ENCODE data around the gene RBM8A.

RBM8A gene

GRCh38 chr1:145946477-145946986 lies 19.2 kb upstream of the RBM8A start:
- H3K27ac ChIP-seq: no peak overlapping the region
- TF ChIP-seq, protein P1, sequence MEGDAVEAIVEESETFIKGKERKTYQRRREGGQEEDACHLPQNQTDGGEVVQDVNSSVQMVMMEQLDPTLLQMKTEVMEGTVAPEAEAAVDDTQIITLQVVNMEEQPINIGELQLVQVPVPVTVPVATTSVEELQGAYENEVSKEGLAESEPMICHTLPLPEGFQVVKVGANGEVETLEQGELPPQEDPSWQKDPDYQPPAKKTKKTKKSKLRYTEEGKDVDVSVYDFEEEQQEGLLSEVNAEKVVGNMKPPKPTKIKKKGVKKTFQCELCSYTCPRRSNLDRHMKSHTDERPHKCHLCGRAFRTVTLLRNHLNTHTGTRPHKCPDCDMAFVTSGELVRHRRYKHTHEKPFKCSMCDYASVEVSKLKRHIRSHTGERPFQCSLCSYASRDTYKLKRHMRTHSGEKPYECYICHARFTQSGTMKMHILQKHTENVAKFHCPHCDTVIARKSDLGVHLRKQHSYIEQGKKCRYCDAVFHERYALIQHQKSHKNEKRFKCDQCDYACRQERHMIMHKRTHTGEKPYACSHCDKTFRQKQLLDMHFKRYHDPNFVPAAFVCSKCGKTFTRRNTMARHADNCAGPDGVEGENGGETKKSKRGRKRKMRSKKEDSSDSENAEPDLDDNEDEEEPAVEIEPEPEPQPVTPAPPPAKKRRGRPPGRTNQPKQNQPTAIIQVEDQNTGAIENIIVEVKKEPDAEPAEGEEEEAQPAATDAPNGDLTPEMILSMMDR (IDR thresholded peaks at IDR 0.05): no peak

GRCh38 chr1:145944532-145944931 lies 17.2 kb upstream of the RBM8A start:
- no peaks in the 10 kb centered on the region for H3K27me3 ChIP-seq
- no peak overlapping the region for H3K27ac ChIP-seq
- peaks cover 14 to 15% of the 10 kb centered on the region in 2 experiments for H3K4me1 ChIP-seq (ENCODE audit: control insufficient read depth in 1 of 2, insufficient read depth in 1 of 2, low read depth in 1 of 2, low read length in 1 of 2)
- H3K36me3 ChIP-seq: peaks cover 31% of the 10 kb centered on the region
- TF ChIP-seq, protein P1 (IDR thresholded peaks at IDR 0.05): no peak
- H3K4me3 ChIP-seq (ENCODE audit: low read depth in 1 of 2, low read length in 1 of 2): no peak overlapping the region
- H3K9me3 ChIP-seq: no peaks in the 10 kb centered on the region

More at GRCh38 chr1:145946477-145946986, 19.2 kb upstream of the RBM8A start:
- Histone ChIP-seq H3K27me3 (no peaks in the 10 kb centered on the region), H3K36me3 (peaks cover 27% of the 10 kb centered on the region), H3K4me1 (ENCODE audit: control insufficient read depth in 1 of 2, insufficient read depth in 1 of 2, low read depth in 1 of 2, low read length in 1 of 2) (peaks cover 15 to 21% of the 10 kb centered on the region in 2 experiments), H3K9me3 (no peaks in the 10 kb centered on the region), H3K4me3 (ENCODE audit: low read depth in 1 of 2, low read length in 1 of 2) (no peak overlapping the region)

DNA sequence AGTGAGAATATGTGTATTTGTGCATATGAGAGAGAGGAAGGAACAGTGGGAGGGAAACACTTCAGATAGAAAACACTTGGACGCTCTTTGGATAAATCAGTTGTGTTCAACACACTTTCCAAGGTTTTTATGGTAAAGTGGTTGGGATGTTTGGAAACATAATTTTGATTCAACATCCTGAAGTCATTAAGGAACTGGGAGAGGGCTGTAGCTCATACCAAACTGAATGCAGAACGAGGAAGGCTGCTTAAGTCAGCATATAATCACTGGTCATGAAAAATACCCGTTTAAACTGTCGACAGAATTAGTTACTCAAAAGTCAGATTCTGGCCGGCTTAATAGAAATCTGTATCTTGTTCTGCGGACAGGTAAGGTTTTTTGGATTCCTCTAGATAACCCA lies 15.6 kb upstream of the RBM8A start:
- H3K9me3 ChIP-seq: no peaks in the 10 kb centered on the region
- peaks cover 31% of the 10 kb centered on the region for H3K36me3 ChIP-seq
- no peaks in the 10 kb centered on the region for H3K27me3 ChIP-seq
- no peaks in the 10 kb centered on the region for H3K4me1 ChIP-seq (ENCODE audit: control insufficient read depth in 1 of 2, insufficient read depth in 1 of 2, low read depth in 1 of 2, low read length in 1 of 2)
- no peak overlapping the region for H3K4me3 ChIP-seq (ENCODE audit: low read depth in 1 of 2, low read length in 1 of 2)
- H3K27ac ChIP-seq: no peak overlapping the region
- TF ChIP-seq, protein P1 (IDR thresholded peaks at IDR 0.05): no peak

DNA sequence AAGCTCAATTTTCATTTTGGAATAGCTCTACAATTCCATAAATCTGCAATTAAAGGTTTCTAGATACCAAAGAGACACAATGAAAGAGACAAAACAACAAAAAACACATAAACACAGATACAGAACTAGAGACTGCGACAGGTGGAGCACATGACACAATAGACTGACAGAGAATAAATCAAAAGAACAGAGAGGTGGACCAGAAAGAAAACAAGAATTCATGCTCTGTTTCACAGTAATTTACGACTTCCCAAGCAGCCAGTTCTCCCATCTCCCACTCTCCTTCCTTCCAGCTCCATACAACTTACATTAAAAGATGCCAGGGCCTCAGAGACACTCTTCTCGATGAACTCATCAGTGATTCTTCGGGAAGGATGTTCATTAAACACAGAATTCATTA lies 15.1 kb upstream of the RBM8A start:
- H3K4me1 ChIP-seq (ENCODE audit: control insufficient read depth in 1 of 2, insufficient read depth in 1 of 2, low read depth in 1 of 2, low read length in 1 of 2): no peaks in the 10 kb centered on the region
- H3K27ac ChIP-seq: no peak overlapping the region
- TF ChIP-seq, protein P1 (IDR thresholded peaks at IDR 0.05): no peak
- H3K9me3 ChIP-seq: no peaks in the 10 kb centered on the region
- no peak overlapping the region for H3K4me3 ChIP-seq (ENCODE audit: low read depth in 1 of 2, low read length in 1 of 2)
- H3K36me3 ChIP-seq: peaks cover 31% of the 10 kb centered on the region
- H3K27me3 ChIP-seq: no peaks in the 10 kb centered on the region

GRCh38 chr1:145937436-145937835 lies 10.2 kb upstream of the RBM8A start:
- TF ChIP-seq, protein P1 (IDR thresholded peaks at IDR 0.05): no peak
- Histone ChIP-seq H3K36me3 (peaks cover 26% of the 10 kb centered on the region), H3K9me3 (no peaks in the 10 kb centered on the region), H3K4me3 (ENCODE audit: low read depth in 1 of 2, low read length in 1 of 2) (no peak overlapping the region), H3K27ac (no peak overlapping the region), H3K27me3 (no peaks in the 10 kb centered on the region), H3K4me1 (ENCODE audit: control insufficient read depth in 1 of 2, insufficient read depth in 1 of 2, low read depth in 1 of 2, low read length in 1 of 2) (peaks cover 7 to 8% of the 10 kb centered on the region in 2 experiments)

Measured in neutrophil (primary cell).